Measurements from ENCODE around the gene C3orf20.
A peak's percentile ranks its signal among the peaks of the same experiment; 100 is the strongest.
"Not testable (repeated sequence)": the region's sequence is repeated elsewhere in the genome, so short reads cannot be mapped to it uniquely, and the experiment has no call there.

C3orf20 gene

GRCh38 chr3:14808025-14808424, 133.1 kb downstream of the C3orf20 start:
- peaks cover 79% of the 10 kb centered on the region for H3K27me3 Mint-ChIP-seq (ENCODE audit: low read depth)
- H3K36me3 Mint-ChIP-seq (ENCODE audit: low read depth), result no peaks in the 10 kb centered on the region
- no peak overlapping the region for H3K27ac Mint-ChIP-seq
- H3K4me3 Mint-ChIP-seq, result no peak overlapping the region
- peaks cover 6% of the 10 kb centered on the region for H3K4me1 Mint-ChIP-seq
- TF ChIP-seq CTCF (IDR thresholded peaks at IDR 0.05; ENCODE audit: unreplicated experiment in 3 of 3), result no peak
- H3K9me3 Mint-ChIP-seq, result no peaks in the 10 kb centered on the region

- Mint-ChIP-seq H3K27me3 (ENCODE audit: low read depth) (peaks cover 79% of the 10 kb centered on the region), H3K4me3 (peak overlapping the region; percentile 2 to 60 (median 28)), H3K4me1 (peaks cover 6% of the 10 kb centered on the region), H3K36me3 (ENCODE audit: low read depth) (no peaks in the 10 kb centered on the region), H3K27ac (no peak overlapping the region), H3K9me3 (no peaks in the 10 kb centered on the region)
- no peak for TF ChIP-seq CTCF (IDR thresholded peaks at IDR 0.05; ENCODE audit: unreplicated experiment in 3 of 3)
Observed at GRCh38 chr3:14808502-14809266, 133.7 kb downstream of the C3orf20 start.

GRCh38 chr3:14809611-14810010, 134.7 kb downstream of the C3orf20 start:
- not testable (repeated sequence) for H3K4me1 Mint-ChIP-seq; H3K9me3 Mint-ChIP-seq; H3K36me3 Mint-ChIP-seq (ENCODE audit: low read depth)
- peaks cover 78% of the 10 kb centered on the region for H3K27me3 Mint-ChIP-seq (ENCODE audit: low read depth)
- H3K27ac Mint-ChIP-seq, result peak overlapping the region in 1 of 3 experiments; percentile 53
- H3K4me3 Mint-ChIP-seq, result peak overlapping the region; percentile 75 to 83 (median 80)

DNA sequence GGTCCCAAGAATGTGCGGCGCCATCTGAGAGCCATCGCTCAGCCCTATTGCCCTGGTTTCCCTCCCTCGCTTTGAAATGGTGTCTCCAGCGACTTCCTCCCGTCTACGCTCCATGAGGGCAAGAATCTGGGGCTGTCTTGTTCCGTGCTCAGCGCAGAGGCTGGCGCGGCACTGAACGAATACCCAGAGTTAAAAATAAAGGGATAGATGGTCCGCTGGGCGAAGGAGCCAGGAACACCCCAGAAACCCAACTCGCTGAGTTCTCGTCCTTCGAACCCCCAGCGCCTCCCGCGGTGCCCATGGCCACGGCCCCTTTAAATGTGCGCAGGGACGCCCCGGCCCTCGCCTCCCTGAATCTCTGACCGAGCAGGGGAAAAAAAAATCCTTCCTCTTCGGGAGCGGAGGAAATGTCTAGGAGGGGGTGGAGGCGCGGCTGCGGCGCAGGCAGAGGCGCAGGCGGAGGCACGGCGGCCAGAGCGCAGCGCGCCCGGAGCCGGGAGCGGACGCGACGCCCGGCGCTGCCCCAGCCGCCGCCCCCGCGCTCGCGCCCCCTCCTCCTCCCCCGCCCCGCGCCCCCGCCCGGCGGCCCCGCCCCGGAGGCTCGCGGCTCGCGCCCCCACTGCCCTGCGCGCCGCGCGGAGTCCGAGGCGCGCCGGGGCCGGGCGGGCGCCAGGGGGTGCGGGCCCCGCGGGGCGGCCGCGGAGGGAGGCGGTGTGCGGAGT, 135.3 kb downstream of the C3orf20 start:
- no peak for TF ChIP-seq CTCF (IDR thresholded peaks at IDR 0.05; ENCODE audit: unreplicated experiment in 3 of 3)
- peaks cover 14% of the 10 kb centered on the region for H3K4me1 Mint-ChIP-seq
- peak overlapping the region in 1 of 3 experiments; percentile 53 for H3K27ac Mint-ChIP-seq
- peaks cover 73% of the 10 kb centered on the region for H3K27me3 Mint-ChIP-seq (ENCODE audit: low read depth)
- H3K4me3 Mint-ChIP-seq, result peak overlapping the region; percentile 75 to 83 (median 80)
- H3K36me3 Mint-ChIP-seq (ENCODE audit: low read depth), result no peaks in the 10 kb centered on the region
- H3K9me3 Mint-ChIP-seq, result no peaks in the 10 kb centered on the region

GRCh38 chr3:14810801-14811661, 136.1 kb downstream of the C3orf20 start:
- TF ChIP-seq CTCF (IDR thresholded peaks at IDR 0.05; ENCODE audit: unreplicated experiment in 3 of 3), result no peak
- Mint-ChIP-seq H3K27ac (peak overlapping the region in 2 of 3 experiments; percentile 42 to 68), H3K4me1 (peaks cover 14% of the 10 kb centered on the region), H3K4me3 (peak overlapping the region; percentile 90 to 94 (median 93)), H3K9me3 (no peaks in the 10 kb centered on the region), H3K27me3 (ENCODE audit: low read depth) (peaks cover 73% of the 10 kb centered on the region), H3K36me3 (ENCODE audit: low read depth) (no peaks in the 10 kb centered on the region)

GRCh38 chr3:14811684-14812083, 136.7 kb downstream of the C3orf20 start:
- peak overlapping the region; percentile 90 to 94 (median 93) for H3K4me3 Mint-ChIP-seq
- peaks cover 14% of the 10 kb centered on the region for H3K4me1 Mint-ChIP-seq
- no peaks in the 10 kb centered on the region for H3K9me3 Mint-ChIP-seq
- H3K36me3 Mint-ChIP-seq (ENCODE audit: low read depth), result no peaks in the 10 kb centered on the region
- no peak for TF ChIP-seq CTCF (IDR thresholded peaks at IDR 0.05; ENCODE audit: unreplicated experiment in 3 of 3)
- peak overlapping the region in 2 of 3 experiments; percentile 42 to 68 for H3K27ac Mint-ChIP-seq
- H3K27me3 Mint-ChIP-seq (ENCODE audit: low read depth), result peaks cover 66% of the 10 kb centered on the region
